Adrenal gland (tissue), 5 donors: ENCODE measurements around the gene EML6.

ENCODE experiments used
- POLR2A ChIP-seq, 2 donors: fragments of 450-650 bp; IDR thresholded peaks; one replicate each; pipeline ENCODE4 v1.6.1; 2017; ENCODE audit warnings: antibody characterized with exemption in 2 of 2, mild to moderate bottlenecking in 2 of 2, moderate library complexity in 1 of 2
- TF ChIP-seq, protein P1 (sequence below), 6 experiments: fragments of 450-650 bp in 4 of 6; fragments of 200-600 bp in 2 of 6; sonication (generic) in 1 of 6; IDR thresholded peaks; 1 replicate in 5 of 6; 2 replicates in 1 of 6; pipeline versions ENCODE4 v1.5.1 to v1.8.0; 2016 to 2021; ENCODE audit warnings: antibody characterized with exemption in 6 of 6, mild to moderate bottlenecking in 2 of 6, moderate library complexity in 1 of 6
- donor health status: DM: no; HTN: no; CAD: no.

DNA sequence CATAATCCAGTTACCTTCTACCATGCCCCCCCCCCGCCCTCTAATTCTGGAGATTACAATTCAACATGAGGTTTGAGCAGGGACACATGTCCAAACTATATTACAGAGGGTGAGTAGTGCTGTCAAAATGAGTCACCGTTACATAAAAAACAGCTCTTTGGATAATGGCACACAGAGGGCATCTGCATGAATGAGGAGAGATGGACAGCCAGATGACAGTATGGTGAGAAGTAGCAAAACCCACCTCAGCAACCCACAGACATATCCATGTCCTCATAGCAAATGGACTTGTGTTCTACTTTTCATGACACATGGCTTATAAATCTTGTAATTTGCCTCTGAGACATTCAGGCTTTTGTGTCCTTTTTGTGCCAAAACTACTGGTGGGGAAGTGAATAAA, 132.0 kb downstream of the EML6 start:
- TF ChIP-seq, protein P1, sequence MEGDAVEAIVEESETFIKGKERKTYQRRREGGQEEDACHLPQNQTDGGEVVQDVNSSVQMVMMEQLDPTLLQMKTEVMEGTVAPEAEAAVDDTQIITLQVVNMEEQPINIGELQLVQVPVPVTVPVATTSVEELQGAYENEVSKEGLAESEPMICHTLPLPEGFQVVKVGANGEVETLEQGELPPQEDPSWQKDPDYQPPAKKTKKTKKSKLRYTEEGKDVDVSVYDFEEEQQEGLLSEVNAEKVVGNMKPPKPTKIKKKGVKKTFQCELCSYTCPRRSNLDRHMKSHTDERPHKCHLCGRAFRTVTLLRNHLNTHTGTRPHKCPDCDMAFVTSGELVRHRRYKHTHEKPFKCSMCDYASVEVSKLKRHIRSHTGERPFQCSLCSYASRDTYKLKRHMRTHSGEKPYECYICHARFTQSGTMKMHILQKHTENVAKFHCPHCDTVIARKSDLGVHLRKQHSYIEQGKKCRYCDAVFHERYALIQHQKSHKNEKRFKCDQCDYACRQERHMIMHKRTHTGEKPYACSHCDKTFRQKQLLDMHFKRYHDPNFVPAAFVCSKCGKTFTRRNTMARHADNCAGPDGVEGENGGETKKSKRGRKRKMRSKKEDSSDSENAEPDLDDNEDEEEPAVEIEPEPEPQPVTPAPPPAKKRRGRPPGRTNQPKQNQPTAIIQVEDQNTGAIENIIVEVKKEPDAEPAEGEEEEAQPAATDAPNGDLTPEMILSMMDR (IDR thresholded peaks at IDR 0.05) = no peak
- no peak for TF ChIP-seq POLR2A (IDR thresholded peaks at IDR 0.05)
